K562 (cell line): ENCODE data around the gene OR1I1. TPM values are rescaled to one million over a fixed set of nuclear protein-coding genes. Genes with fewer than 3 reads are reported as not detected.

ENCODE experiments used
- ATAC-seq: fragments of 200-7000 bp; cut with Tn5 transposase; 3 replicates; pipeline ENCODE4 v1.9.1; 2020; ENCODE audit warnings: moderate library complexity
- BruUV-seq: library from RNA; stranded (reverse); fragments of 400-500 nt; replicated peaks from 2 replicates; lab custom pipeline; 2021; lab: Mats Ljungman, UMichigan
- CTCF ChIA-PET: fragments of 300-600 bp; formaldehyde crosslinking; extraction: SDS; loops from one replicate; lab custom pipeline; 2021; ENCODE audit warnings: low intra/inter-chr PET ratio; lab: Yijun Ruan, JAX
- POLR2A ChIA-PET: fragments of 300-600, 350-650 bp; sonication (Branson Sonifier 250); formaldehyde crosslinking; extraction: SDS; loops from one replicate; lab custom pipeline; 2021; ENCODE audit warnings: antibody characterized with exemption, inconsistent platforms; lab: Yijun Ruan, JAX
- DNase-seq, 4 experiments: peaks; one replicate each; pipeline versions ENCODE4 v3.0.0 to v3.0.0-alpha.2; 2011 to 2018; ENCODE audit warnings: low spot score in 3 of 4, mixed read lengths in 3 of 4; ENCODE audit errors: extremely low read depth in 1 of 4
- FAIRE-seq: peaks from 2 replicates; lab custom pipeline; 2011; peaks lifted over from hg19 to GRCh38; lab: Jason Lieb, UNC
- H2AFZ ChIP-seq: 2 replicates; pipeline ENCODE4 v1.6.0; 2011; ENCODE audit warnings: low read depth, low read length, control low read depth, inconsistent platforms
- H3K27ac ChIP-seq: fragments of 200-600 bp; 3 replicates; pipeline ENCODE4 v1.8.0; 2011; ENCODE audit warnings: low read depth, mild to moderate bottlenecking, control low read depth, inconsistent platforms, low read length, moderate library complexity, mixed read lengths; ENCODE audit errors: extremely low read depth
- H3K27me3 ChIP-seq, 2 experiments: fragments of 300-600 bp in 1 of 2; 2 replicates in 1 of 2; 3 replicates in 1 of 2; pipeline versions ENCODE4 v1.6.0 to v1.8.0; 2011; ENCODE audit warnings: inconsistent platforms in 2 of 2, low read length in 2 of 2, mild to moderate bottlenecking in 1 of 2, mixed read lengths in 1 of 2, moderate library complexity in 1 of 2; ENCODE audit not compliant: control insufficient read depth in 2 of 2, insufficient read depth in 2 of 2
- H3K36me3 ChIP-seq: fragments of 300-600 bp; 3 replicates; pipeline ENCODE4 v1.8.0; 2011; ENCODE audit warnings: mild to moderate bottlenecking, low read length, inconsistent platforms; ENCODE audit not compliant: control insufficient read depth, insufficient read depth
- H3K4me1 ChIP-seq, 2 experiments: fragments of 200-600 bp in 1 of 2; replicated peaks in 1 of 2; 2 replicates in 1 of 2; 3 replicates in 1 of 2; pipeline versions ENCODE4 v1.5.1 to v1.8.0; 2011; ENCODE audit warnings: inconsistent platforms in 2 of 2, low read length in 2 of 2, mild to moderate bottlenecking in 1 of 2, mixed read lengths in 1 of 2, moderate library complexity in 1 of 2; ENCODE audit not compliant: control insufficient read depth in 2 of 2, insufficient read depth in 2 of 2
- H3K4me2 ChIP-seq: 2 replicates; pipeline ENCODE4 v1.6.1; 2011; ENCODE audit warnings: low read length, control low read depth, inconsistent platforms, mixed read lengths; ENCODE audit not compliant: insufficient read depth
- H3K4me3 ChIP-seq: fragments of 200-600 bp; sonication (generic), shearing (Covaris generic); 2 replicates; pipeline ENCODE4 v1.5.1; 2016; ENCODE audit warnings: control low read depth, inconsistent platforms
- H3K79me2 ChIP-seq: fragments of 200-600 bp; 3 replicates; pipeline ENCODE4 v1.8.0; 2011; ENCODE audit warnings: low read length, inconsistent platforms; ENCODE audit not compliant: control insufficient read depth, insufficient read depth
- H3K9ac ChIP-seq, 2 experiments: 2 replicates each; pipeline versions ENCODE4 v1.6.0 to v1.6.1; 2011; ENCODE audit warnings: low read depth in 2 of 2, low read length in 2 of 2, control low read depth in 1 of 2, inconsistent platforms in 1 of 2, mild to moderate bottlenecking in 1 of 2, mixed read lengths in 1 of 2; ENCODE audit not compliant: insufficient read depth in 1 of 2
- H3K9me1 ChIP-seq: one replicate; pipeline ENCODE4 v1.6.0; 2011; ENCODE audit warnings: inconsistent platforms, mild to moderate bottlenecking, low read length, moderate library complexity; ENCODE audit not compliant: control insufficient read depth, insufficient read depth
- H3K9me3 ChIP-seq: replicated peaks from 2 replicates; pipeline ENCODE4 v1.5.1; 2011; ENCODE audit warnings: low read depth, low read length, inconsistent platforms; ENCODE audit not compliant: control insufficient read depth, insufficient read depth
- H4K20me1 ChIP-seq: replicated peaks from 2 replicates; pipeline ENCODE4 v1.6.1; 2011; ENCODE audit warnings: low read length, inconsistent platforms, mixed read lengths; ENCODE audit not compliant: control insufficient read depth, insufficient read depth
- CC2D1A ChIP-seq: fragments of 450-650 bp; IDR thresholded peaks from 2 replicates; pipeline ENCODE4 v1.6.1; 2017; ENCODE audit warnings: mild to moderate bottlenecking
- NFIC ChIP-seq: fragments of 450-650 bp; IDR thresholded peaks from 2 replicates; pipeline ENCODE4 v1.6.1; 2017; ENCODE audit warnings: mild to moderate bottlenecking, inconsistent platforms
- ZBED1 ChIP-seq: IDR thresholded peaks from 2 replicates; pipeline ENCODE4 v1.6.1; 2014
- ZNF175 ChIP-seq: fragments of 200-800 bp; sonication (Bioruptor generic); IDR thresholded peaks from 2 replicates; pipeline ENCODE4 v1.6.1; 2016; ENCODE audit warnings: low read depth, mild to moderate bottlenecking, missing genetic modification characterization, missing compliant biosample characterization
- ZNF197 ChIP-seq: fragments of 200-800 bp; sonication (Bioruptor generic); IDR thresholded peaks from 2 replicates; pipeline ENCODE4 v1.6.1; 2016; ENCODE audit warnings: low read depth, missing genetic modification characterization, missing compliant biosample characterization
- WGBS: fragments of 100-300 bp; shearing (Covaris generic); methylation state at CpG from one replicate; pipeline ENCODE4 v1.1.6; 2016; ENCODE audit warnings: low coverage, mixed read lengths; ENCODE audit not compliant: insufficient coverage; ENCODE audit errors: missing lambda C conversion rate; 5-methylcytosine and 5-hydroxymethylcytosine counted together
- in situ Hi-C: fragments of 300-500 bp; cut with MboI; formaldehyde crosslinking; loops from 4 replicates; pipeline ENCODE4 v1.15.0; 2018; ENCODE audit warnings: inconsistent platforms, mixed read lengths
- intact Hi-C: fragments of 100-400 bp; cut with micrococcal nuclease; formaldehyde crosslinking; loops from 2 replicates; pipeline ENCODE4 v1.14.2; 2022
- polyA plus RNA-seq, 8 experiments: library from polyadenylated mRNA; depleted of rRNA in 4 of 8; stranded (reverse) in 5 of 8; unstranded in 3 of 8; fragments of >200 nt; fragmentation: Nextera tagmentation in 2 of 8; fragmentation: Illumina TruSeq in 1 of 8; extraction: Ambion mirVana in 2 of 8; extraction: Trizol in 1 of 8; gene quantifications; 2 replicates each; pipeline versions ENCODE4 v1.2.1 to v1.2.3, GENCODE V29; 2011 to 2014; ENCODE audit warnings: inconsistent platforms in 1 of 8, missing spikeins in 1 of 8
- total RNA-seq, 7 experiments: library from RNA; depleted of rRNA in 6 of 7; stranded (reverse); fragments of >200 nt in 6 of 7; fragmentation: Illumina TruSeq in 2 of 7; extraction: Trizol in 2 of 7; gene quantifications; 2 replicates each; pipeline versions ENCODE4 v1.2.1 to v1.2.3, GENCODE V29; 2011 to 2021; ENCODE audit warnings: low replicate concordance in 1 of 7
- TF ChIP-seq, protein P1 (sequence below): fragments of 250-450 bp; sonication (Bioruptor Pico); IDR thresholded peaks from 2 replicates; pipeline ENCODE4 v1.4.0; 2020
- TF ChIP-seq, protein P2 (sequence below), 2 experiments: fragments of 450-650 bp in 1 of 2; sonication (generic) in 1 of 2; formaldehyde crosslinking in 1 of 2; IDR thresholded peaks; 2 replicates each; pipeline versions ENCODE4 v1.7.1 to v1.9.0; 2016 to 2022; ENCODE audit warnings: inconsistent platforms in 1 of 2, mild to moderate bottlenecking in 1 of 2, missing genetic modification reagents in 1 of 2

OR1I1 gene
- total and polyA plus RNA-seq, 9 of the 15 experiments (the other 6 are each of a cell fraction or from before 2014, with no cell fraction given), result not detected

DNA sequence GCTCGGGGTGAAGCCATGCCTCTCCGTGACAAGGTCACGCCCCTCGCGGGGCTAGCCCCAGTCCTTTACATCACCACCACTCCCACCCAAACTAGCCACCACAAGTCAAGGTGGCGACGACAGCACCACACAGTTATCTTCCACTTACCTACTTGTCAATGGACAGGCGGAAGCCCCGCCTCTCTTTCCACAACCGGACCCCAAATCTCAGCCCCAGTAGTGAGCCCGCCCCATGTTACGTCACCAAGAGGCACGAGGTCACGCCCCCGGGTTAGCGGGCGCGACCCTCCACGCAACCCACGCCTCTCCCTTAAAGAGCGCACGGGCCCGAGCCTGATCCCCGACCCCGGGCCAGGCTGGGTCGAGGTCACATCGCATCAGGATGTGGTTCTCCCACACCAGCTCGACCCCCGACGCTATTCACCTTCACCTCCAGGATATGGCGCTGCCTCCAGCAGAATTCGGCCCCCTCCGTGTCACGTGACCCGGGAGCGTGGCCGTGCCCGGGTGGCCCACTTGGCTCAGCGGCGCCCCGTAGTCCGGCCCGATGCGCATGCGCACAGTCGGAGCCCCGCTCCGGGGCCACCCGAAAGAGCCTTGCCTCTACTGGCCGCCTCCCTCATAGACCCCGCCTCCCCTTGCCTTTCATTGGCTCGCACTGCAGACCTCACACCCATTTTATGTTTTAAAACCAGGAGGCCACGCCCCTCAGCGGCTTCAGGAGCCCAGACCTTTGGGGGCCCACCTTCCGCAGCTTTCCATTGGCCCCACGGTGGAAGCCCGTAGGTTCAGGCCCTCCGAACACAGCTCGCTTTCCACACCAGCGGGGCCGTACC is 43.4 kb downstream of the OR1I1 start (continued):
- TF ChIP-seq, protein P1, sequence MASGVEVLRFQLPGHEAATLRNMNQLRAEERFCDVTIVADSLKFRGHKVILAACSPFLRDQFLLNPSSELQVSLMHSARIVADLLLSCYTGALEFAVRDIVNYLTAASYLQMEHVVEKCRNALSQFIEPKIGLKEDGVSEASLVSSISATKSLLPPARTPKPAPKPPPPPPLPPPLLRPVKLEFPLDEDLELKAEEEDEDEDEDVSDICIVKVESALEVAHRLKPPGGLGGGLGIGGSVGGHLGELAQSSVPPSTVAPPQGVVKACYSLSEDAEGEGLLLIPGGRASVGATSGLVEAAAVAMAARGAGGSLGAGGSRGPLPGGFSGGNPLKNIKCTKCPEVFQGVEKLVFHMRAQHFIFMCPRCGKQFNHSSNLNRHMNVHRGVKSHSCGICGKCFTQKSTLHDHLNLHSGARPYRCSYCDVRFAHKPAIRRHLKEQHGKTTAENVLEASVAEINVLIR (CRISPR knock-in tag), result peak; percentile 39; the same call in 1 of the 2 replicates
- no peak for TF ChIP-seq CC2D1A
- TF ChIP-seq ZNF175 (CRISPR knock-in tag), result no peak

DNA sequence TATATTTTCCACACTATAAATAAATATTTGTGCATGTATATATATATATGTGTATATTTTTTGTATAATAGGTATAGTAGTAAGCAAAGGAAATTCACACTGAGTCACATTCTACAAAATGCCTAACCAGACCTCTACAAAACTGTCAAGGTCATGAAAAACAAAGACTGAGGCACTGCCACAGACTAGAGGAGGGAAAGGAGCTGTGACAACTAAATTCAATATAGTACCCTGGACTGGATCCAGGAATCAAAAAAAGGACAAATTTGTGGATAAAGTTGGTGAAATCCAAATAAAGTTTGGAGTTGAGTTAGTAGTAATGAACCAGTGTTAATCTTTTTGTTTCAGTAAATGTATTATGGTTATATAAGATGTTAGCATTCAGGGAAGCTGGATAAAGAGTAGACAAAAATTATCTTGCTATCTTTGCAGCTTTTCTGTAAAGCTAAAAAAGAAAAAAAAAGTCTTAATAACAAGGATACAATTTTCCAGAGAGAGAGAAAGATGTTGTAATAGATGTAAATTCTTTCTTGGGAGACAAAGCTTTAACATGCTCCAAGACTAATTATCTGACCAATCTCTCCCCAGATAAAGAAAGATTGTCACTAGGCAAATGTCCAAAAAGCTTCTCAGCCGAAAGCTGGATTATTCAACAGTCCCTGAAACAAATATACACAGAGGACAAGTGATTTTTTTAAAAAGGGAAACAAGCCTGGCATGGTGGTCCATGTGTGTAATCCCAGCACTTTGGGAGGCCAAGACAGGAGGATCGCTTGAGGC is 44.3 kb downstream of the OR1I1 start:
- 33% methylated on average over 2 of the region's 2 CpGs for WGBS
- H3K9me3 ChIP-seq, result no peaks in the 10 kb centered on the region
- peak overlapping the region; percentile 66 for H3K27ac ChIP-seq
- DNase-seq (no peak), FAIRE-seq (no peak), ATAC-seq (no peak)
- peaks cover 6% of the 10 kb centered on the region for H3K9me1 ChIP-seq
- peak overlapping the region; percentile 90 for H2AFZ ChIP-seq
- H3K27me3 ChIP-seq, result peaks cover 5 to 10% of the 10 kb centered on the region in 2 experiments; a peak in 2 of 5 replicates
- H3K4me2 ChIP-seq, result peak overlapping the region; percentile 92
- H4K20me1 ChIP-seq, result no peaks in the 10 kb centered on the region
- BruUV-seq, result TSS peak; percentile 90
- ChIA-PET POLR2A (interaction anchor here (0.5 to 1.6 kb wide), 4 partner anchors 8 to 359 kb away, joined by 3 to 5 read pairs (median 3); no protein-coding TSS in a partner anchor), CTCF (no interaction called here)
- peaks cover 11% of the 10 kb centered on the region for H3K79me2 ChIP-seq
- H3K36me3 ChIP-seq, result peaks cover 7% of the 10 kb centered on the region; the same call in 1 of the 3 replicates
- in situ Hi-C loops (no loop called here), intact Hi-C loops (no loop called here)
- H3K9ac ChIP-seq, result peak overlapping the region; percentile 70 to 72; a peak in 3 of 4 replicates
- peaks cover 5 to 28% of the 10 kb centered on the region in 2 experiments; a peak in 4 of 5 replicates for H3K4me1 ChIP-seq
- no peak overlapping the region for H3K4me3 ChIP-seq
- TF ChIP-seq ZBED1 (no peak), ZNF197 (CRISPR knock-in tag) (no peak), NFIC (0 out of 2 replicates have a peak, but pooled peaks have one; percentile 9)
- TF ChIP-seq, protein P2, sequence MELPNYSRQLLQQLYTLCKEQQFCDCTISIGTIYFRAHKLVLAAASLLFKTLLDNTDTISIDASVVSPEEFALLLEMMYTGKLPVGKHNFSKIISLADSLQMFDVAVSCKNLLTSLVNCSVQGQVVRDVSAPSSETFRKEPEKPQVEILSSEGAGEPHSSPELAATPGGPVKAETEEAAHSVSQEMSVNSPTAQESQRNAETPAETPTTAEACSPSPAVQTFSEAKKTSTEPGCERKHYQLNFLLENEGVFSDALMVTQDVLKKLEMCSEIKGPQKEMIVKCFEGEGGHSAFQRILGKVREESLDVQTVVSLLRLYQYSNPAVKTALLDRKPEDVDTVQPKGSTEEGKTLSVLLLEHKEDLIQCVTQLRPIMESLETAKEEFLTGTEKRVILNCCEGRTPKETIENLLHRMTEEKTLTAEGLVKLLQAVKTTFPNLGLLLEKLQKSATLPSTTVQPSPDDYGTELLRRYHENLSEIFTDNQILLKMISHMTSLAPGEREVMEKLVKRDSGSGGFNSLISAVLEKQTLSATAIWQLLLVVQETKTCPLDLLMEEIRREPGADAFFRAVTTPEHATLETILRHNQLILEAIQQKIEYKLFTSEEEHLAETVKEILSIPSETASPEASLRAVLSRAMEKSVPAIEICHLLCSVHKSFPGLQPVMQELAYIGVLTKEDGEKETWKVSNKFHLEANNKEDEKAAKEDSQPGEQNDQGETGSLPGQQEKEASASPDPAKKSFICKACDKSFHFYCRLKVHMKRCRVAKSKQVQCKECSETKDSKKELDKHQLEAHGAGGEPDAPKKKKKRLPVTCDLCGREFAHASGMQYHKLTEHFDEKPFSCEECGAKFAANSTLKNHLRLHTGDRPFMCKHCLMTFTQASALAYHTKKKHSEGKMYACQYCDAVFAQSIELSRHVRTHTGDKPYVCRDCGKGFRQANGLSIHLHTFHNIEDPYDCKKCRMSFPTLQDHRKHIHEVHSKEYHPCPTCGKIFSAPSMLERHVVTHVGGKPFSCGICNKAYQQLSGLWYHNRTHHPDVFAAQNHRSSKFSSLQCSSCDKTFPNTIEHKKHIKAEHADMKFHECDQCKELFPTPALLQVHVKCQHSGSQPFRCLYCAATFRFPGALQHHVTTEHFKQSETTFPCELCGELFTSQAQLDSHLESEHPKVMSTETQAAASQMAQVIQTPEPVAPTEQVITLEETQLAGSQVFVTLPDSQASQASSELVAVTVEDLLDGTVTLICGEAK (IDR thresholded peaks at IDR 0.05), result 0 out of 2 replicates have a peak, but pooled peaks have one; percentile 22
- TF ChIP-seq, protein P2 (CRISPR knock-in tag; IDR thresholded peaks at IDR 0.05), result no peak
